Thoracic aorta (tissue), 2 donors: Measurements from ENCODE around the gene LCE1B. TPM values are rescaled to one million over a fixed set of nuclear protein-coding genes. Genes with fewer than 3 reads are reported as not detected.

Experiments
- ATAC-seq: fragments of 150-250 bp; one replicate; pipeline ENCODE4 v1.8.0; 2017; ENCODE audit warnings: low read depth; ENCODE audit not compliant: insufficient number of reproducible peaks, low FRiP score
- DNase-seq: peaks from one replicate; pipeline ENCODE4 v3.0.0-alpha.2; 2020; ENCODE audit warnings: low spot score
- H3K27ac ChIP-seq, 2 donors: fragments of 200-600 bp; sonication (generic); 1 replicate in 1 of 2; 2 replicates in 1 of 2; pipeline ENCODE4 v1.5.1; 2016; ENCODE audit warnings: mild to moderate bottlenecking in 2 of 2, moderate library complexity in 2 of 2
- H3K27me3 ChIP-seq: fragments of 200-600 bp; sonication (generic); replicated peaks from 2 replicates; pipeline ENCODE4 v1.6.0; 2016; ENCODE audit warnings: mild to moderate bottlenecking; ENCODE audit not compliant: insufficient read depth
- H3K36me3 ChIP-seq: fragments of 200-600 bp; sonication (generic); one replicate; pipeline ENCODE4 v1.5.1; 2016
- H3K4me1 ChIP-seq, 2 donors: fragments of 200-600 bp; sonication (generic); 1 replicate in 1 of 2; 2 replicates in 1 of 2; pipeline versions ENCODE4 v1.5.1 to v1.6.0; 2016; ENCODE audit warnings: low read depth in 2 of 2, mild to moderate bottlenecking in 1 of 2; ENCODE audit not compliant: control insufficient read depth in 1 of 2
- H3K4me3 ChIP-seq: fragments of 200-600 bp; sonication (generic); 2 replicates; pipeline ENCODE4 v1.5.1; 2016; ENCODE audit warnings: mild to moderate bottlenecking
- H3K9me3 ChIP-seq: fragments of 200-600 bp; sonication (generic); 2 replicates; pipeline ENCODE4 v1.5.1; 2016
- CTCF ChIP-seq: fragments of 200-600 bp; sonication (generic); IDR thresholded peaks from one replicate; pipeline ENCODE4 v1.5.1; 2019; ENCODE audit warnings: antibody characterized with exemption
- total RNA-seq, 2 donors: library from RNA; depleted of rRNA; stranded (reverse); fragments of >200 nt; gene quantifications; one replicate each; pipeline versions ENCODE4 v1.1.0 to v1.2.3, GENCODE V29; 2016

The LCE1B gene
- not detected for total RNA-seq

- no peak for TF ChIP-seq CTCF
- Histone ChIP-seq H3K27me3 (no peaks in the 10 kb centered on the region), H3K36me3 (no peaks in the 10 kb centered on the region), H3K27ac (no peak within 1 kb of the TSS), H3K4me3 (no peak within 1 kb of the TSS), H3K4me1 (no peaks in the 10 kb centered on the region), H3K9me3 (no peaks in the 10 kb centered on the region)
- DNase-seq (no peak), ATAC-seq (no peak)
Observed at GRCh38 chr1:152811671-152812070, at the start of gene LCE1B. Gene LCE1B, plus strand, starts transcription at chr1:152811971. Its CDS starts 476 bp downstream, at chr1:152812447.

- Histone ChIP-seq H3K36me3 (no peaks in the 10 kb centered on the region), H3K27ac (no peak overlapping the region), H3K4me1 (no peaks in the 10 kb centered on the region), H3K27me3 (no peaks in the 10 kb centered on the region), H3K4me3 (no peak overlapping the region), H3K9me3 (no peaks in the 10 kb centered on the region)
- no peak for TF ChIP-seq CTCF
- ATAC-seq: no peak
- DNase-seq: no peak
Observed at GRCh38 chr1:152768847-152769533, 42.8 kb upstream of the LCE1B start.

- H3K4me1 ChIP-seq: no peaks in the 10 kb centered on the region
- no peak overlapping the region for H3K27ac ChIP-seq
- ATAC-seq (no peak), DNase-seq (no peak)
- H3K4me3 ChIP-seq: no peak overlapping the region
- no peaks in the 10 kb centered on the region for H3K36me3 ChIP-seq
- H3K27me3 ChIP-seq: no peaks in the 10 kb centered on the region
- H3K9me3 ChIP-seq: no peaks in the 10 kb centered on the region
- TF ChIP-seq CTCF: no peak
Observed at GRCh38 chr1:152770411-152770810, 41.4 kb upstream of the LCE1B start.

GRCh38 chr1:152774875-152775274, 36.9 kb upstream of the LCE1B start, which contains the start of gene LCE1F:
Gene LCE1F, plus strand, starts transcription at chr1:152775140. Its CDS starts 1,232 bp downstream, at chr1:152776372.
- Histone ChIP-seq H3K9me3 (no peaks in the 10 kb centered on the region), H3K27me3 (no peaks in the 10 kb centered on the region), H3K4me3 (no peak within 1 kb of the TSS), H3K36me3 (no peaks in the 10 kb centered on the region), H3K27ac (no peak within 1 kb of the TSS), H3K4me1 (no peaks in the 10 kb centered on the region)
- no peak for ATAC-seq
- no peak for DNase-seq
- TF ChIP-seq CTCF: no peak

- H3K27ac ChIP-seq: no peak overlapping the region
- no peaks in the 10 kb centered on the region for H3K27me3 ChIP-seq
- H3K4me1 ChIP-seq: no peaks in the 10 kb centered on the region
- no peaks in the 10 kb centered on the region for H3K9me3 ChIP-seq
- DNase-seq (no peak), ATAC-seq (no peak)
- no peaks in the 10 kb centered on the region for H3K36me3 ChIP-seq
- TF ChIP-seq CTCF: no peak
- no peak overlapping the region for H3K4me3 ChIP-seq
Observed at GRCh38 chr1:152776361-152776760, 35.4 kb upstream of the LCE1B start.
